NCI-H2029 treated with DMSO at 0.1 percent for 48 hours (cell line): ENCODE results near the gene PSMD9.

Source experiments
- DNase-seq: peaks from one replicate; lab custom pipeline; 2025; lab: John Stamatoyannopoulos, UW

PSMD9 gene

GRCh38 chr12:121955258-121956237 lies 67.0 kb downstream of the PSMD9 start:
- DNase-seq = no peak

GRCh38 chr12:121957861-121958515 lies 69.4 kb downstream of the PSMD9 start:
- no peak for DNase-seq

GRCh38 chr12:121958541-121959240 lies 70.1 kb downstream of the PSMD9 start:
- no peak for DNase-seq

- no peak for DNase-seq
Measured at GRCh38 chr12:121960541-121960940, 72.0 kb downstream of the PSMD9 start.

- DNase-seq = no peak
Measured at GRCh38 chr12:121961195-121961879, 72.7 kb downstream of the PSMD9 start.

- DNase-seq = no peak
Measured at GRCh38 chr12:121963341-121964018, 74.9 kb downstream of the PSMD9 start.

- no peak for DNase-seq
Measured at GRCh38 chr12:121964813-121965643, 76.4 kb downstream of the PSMD9 start.

GRCh38 chr12:121966959-121967358 lies 78.4 kb downstream of the PSMD9 start:
- DNase-seq = no peak
